Right lobe of liver (tissue), 6 donors: ENCODE measurements around the gene BLTP2. TPM values are rescaled to one million over a fixed set of nuclear protein-coding genes. Genes with fewer than 3 reads are reported as not detected.
"Not testable (repeated sequence)": the region's sequence is repeated elsewhere in the genome, so short reads cannot be mapped to it uniquely, and the experiment has no call there.

ENCODE experiments used
- ATAC-seq, 4 donors: fragments of 200-7000 bp; cut with Tn5 transposase; one replicate each; pipeline ENCODE4 v1.9.1; 2020; ENCODE audit warnings: mild to moderate bottlenecking in 4 of 4, moderate library complexity in 4 of 4
- DNase-seq, 3 donors: peaks; one replicate each; pipeline ENCODE4 v3.0.0-alpha.2; 2020
- H3K27ac ChIP-seq, 3 donors: fragments of 200-600 bp; one replicate each; pipeline ENCODE4 v1.8.0; 2022
- H3K27me3 ChIP-seq, 2 donors: fragments of 200-600 bp; one replicate each; pipeline ENCODE4 v1.8.0; 2022
- H3K36me3 ChIP-seq, 4 donors: fragments of 200-600 bp; sonication (generic) in 1 of 4; one replicate each; pipeline versions ENCODE4 v1.5.1 to v1.8.0; 2017 to 2022; ENCODE audit warnings: control low read depth in 1 of 4
- H3K4me1 ChIP-seq, 4 donors: fragments of 200-600 bp; sonication (generic) in 1 of 4; one replicate each; pipeline versions ENCODE4 v1.5.1 to v1.8.0; 2017 to 2022; ENCODE audit warnings: control low read depth in 1 of 4
- H3K4me3 ChIP-seq, 3 donors: fragments of 200-600 bp; one replicate each; pipeline ENCODE4 v1.8.0; 2022
- H3K9me3 ChIP-seq, 4 donors: fragments of 200-600 bp; sonication (generic) in 1 of 4; one replicate each; pipeline versions ENCODE4 v1.5.1 to v1.8.0; 2017 to 2022; ENCODE audit warnings: control low read depth in 1 of 4
- CTCF ChIP-seq, 4 donors: fragments of 200-600 bp in 3 of 4; fragments of 450-650 bp in 1 of 4; IDR thresholded peaks; one replicate each; pipeline versions ENCODE4 v1.5.1 to v1.8.0; 2016 to 2022; ENCODE audit warnings: antibody characterized with exemption in 4 of 4, mild to moderate bottlenecking in 2 of 4
- POLR2A ChIP-seq: fragments of 450-650 bp; IDR thresholded peaks from one replicate; pipeline ENCODE4 v1.6.1; 2017; ENCODE audit warnings: antibody characterized with exemption, mild to moderate bottlenecking
- WGBS: methylation state at CpG from one replicate; pipeline ENCODE4 v1.1.6; 2018; ENCODE audit warnings: low coverage, low lambda C conversion rate; ENCODE audit not compliant: insufficient coverage; ENCODE audit errors: missing lambda C conversion rate; 5-methylcytosine and 5-hydroxymethylcytosine counted together
- intact Hi-C, 2 donors: fragments of 100-400 bp; cut with DNase I; formaldehyde crosslinking; loops; one replicate each; pipeline versions ENCODE4 v1.11.2 to v1.14.1; 2022
- total RNA-seq, 6 experiments: library from RNA; depleted of rRNA in 2 of 6; stranded (reverse); fragments of >200 nt in 2 of 6; fragmentation: NEBNext Ultra II Directional in 3 of 6; extraction: Animal tissue kit (Norgen Biotek cat#: 25700) in 3 of 6; gene quantifications; one replicate each; pipeline versions ENCODE4 v1.1.0 to v1.2.4, GENCODE V29; 2016 to 2023
- donor health status: DM: no; HTN: yes; CAD: no.
- donor health status: DM: no; HTN: no; CAD: no.
- donor health status: DM: no; HTN: no; CAD: no.
- donor health status: DM: no; HTN: yes; CAD: no.
- donor health status: DM: no; HTN: yes; CAD: no.

The BLTP2 gene
- total RNA-seq, 6 experiments from 2014 or later: 33.2 to 90.3 (median 47.1) TPM

DNA sequence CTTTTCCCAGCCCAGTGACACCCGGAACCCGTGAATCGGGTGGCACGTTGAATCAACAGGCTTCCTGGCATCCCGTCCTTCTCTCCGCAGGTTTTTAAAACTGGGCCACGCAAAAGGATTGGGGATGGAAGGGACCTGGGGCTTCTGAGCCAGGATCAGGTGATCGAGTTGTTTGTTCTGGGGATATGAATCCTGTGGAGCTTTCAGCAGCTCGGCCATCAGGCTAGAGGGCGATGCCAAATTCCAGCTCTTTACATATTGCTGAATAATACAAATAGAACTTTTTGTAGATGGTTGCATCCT lies 17.5 kb upstream of the BLTP2 start:
- Histone ChIP-seq H3K36me3 (peaks cover 0 to 13% (median 2%) of the 10 kb centered on the region in 4 donors), H3K9me3 (no peaks in the 10 kb centered on the region), H3K27ac (peak overlapping the region; percentile 90 to 94 (median 91)), H3K4me1 (peaks cover 0 to 28% (median 9%) of the 10 kb centered on the region in 4 donors), H3K27me3 (no peaks in the 10 kb centered on the region), H3K4me3 (peak overlapping the region; percentile 81 to 97 (median 90))
- DNase-seq: no peak
- ATAC-seq: no peak
- WGBS: 0% methylated on average over 10 of the region's 10 CpGs
- no peak for TF ChIP-seq CTCF (IDR thresholded peaks at IDR 0.05)
- no peak for TF ChIP-seq POLR2A
- intact Hi-C loops: no loop called here

- H3K9me3 ChIP-seq: no peaks in the 10 kb centered on the region
- intact Hi-C loops: no loop called here
- peaks cover 0 to 12% (median 2%) of the 10 kb centered on the region in 4 donors for H3K36me3 ChIP-seq
- no peak for TF ChIP-seq CTCF (IDR thresholded peaks at IDR 0.05)
- TF ChIP-seq POLR2A: peak; percentile 81
- H3K27ac ChIP-seq: peak within 1 kb of the TSS; percentile 90 to 94 (median 91)
- peak; percentile 91 to 97 (median 96) for ATAC-seq
- H3K27me3 ChIP-seq: no peaks in the 10 kb centered on the region
- WGBS: under 1% methylated on average over 41 of the region's 66 CpGs
- H3K4me1 ChIP-seq: peaks cover 0 to 28% (median 9%) of the 10 kb centered on the region in 4 donors
- peak within 1 kb of the TSS; percentile 81 to 97 (median 90) for H3K4me3 ChIP-seq
- peak; percentile 89 to 90 (median 89) for DNase-seq
Measured at GRCh38 chr17:28661635-28662526, 16.9 kb upstream of the BLTP2 start, which contains the start of the genes SDF2 and SUPT6H. SDF2 (minus strand) TSS chr17:28661906; CDS start chr17:28661876, 30 bp downstream. SUPT6H (plus strand) TSS chr17:28662205; CDS start chr17:28673402, 11,197 bp downstream.

- H3K27ac ChIP-seq, H3K4me3 ChIP-seq, H3K9me3 ChIP-seq, H3K27me3 ChIP-seq, ATAC-seq, intact Hi-C loops, H3K36me3 ChIP-seq, DNase-seq: not testable (repeated sequence)
- WGBS: 93% methylated on average over 8 of the region's 23 CpGs
- H3K4me1 ChIP-seq: peaks cover 0 to 28% (median 9%) of the 10 kb centered on the region in 4 donors
Measured at GRCh38 chr17:28659497-28659881, 14.5 kb upstream of the BLTP2 start.

DNA sequence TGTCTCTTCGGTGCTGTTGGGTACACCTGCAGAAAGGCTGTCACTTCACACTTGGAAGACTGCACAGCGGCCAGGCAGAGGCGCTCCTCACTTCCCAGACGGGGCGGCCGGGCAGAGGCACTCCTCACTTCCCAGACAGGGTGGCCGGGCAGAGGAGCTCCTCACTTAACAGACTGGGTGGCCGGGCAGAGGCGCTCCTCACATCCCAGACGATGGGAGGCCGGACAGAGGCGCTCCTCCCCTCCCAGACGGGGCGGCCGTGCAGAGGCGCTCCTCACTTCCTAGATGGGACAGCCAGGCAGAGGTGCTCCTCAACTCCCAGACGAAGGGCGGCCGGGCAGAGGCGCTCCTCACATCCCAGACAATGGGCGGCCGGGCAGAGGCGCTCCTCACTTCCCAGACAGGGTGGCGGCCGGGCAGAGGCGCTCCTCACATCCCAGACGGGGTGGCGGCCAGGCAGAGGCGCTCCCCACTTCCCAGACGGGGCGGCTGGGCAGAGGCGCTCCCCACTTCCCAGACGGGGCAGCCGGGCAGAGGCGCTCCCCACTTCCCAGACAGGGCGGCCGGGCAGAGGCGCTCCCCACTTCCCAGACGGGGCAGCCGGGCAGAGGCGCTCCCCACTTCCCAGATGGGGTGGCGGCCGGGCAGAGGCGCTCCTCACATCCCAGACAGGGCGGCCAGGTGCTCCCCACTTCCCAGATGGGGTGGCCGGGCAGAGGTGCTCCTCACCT lies 14.0 kb upstream of the BLTP2 start:
- H3K27me3 ChIP-seq, DNase-seq, H3K36me3 ChIP-seq, H3K9me3 ChIP-seq, intact Hi-C loops, H3K4me3 ChIP-seq, H3K27ac ChIP-seq, ATAC-seq: not testable (repeated sequence)
- H3K4me1 ChIP-seq: peaks cover 0 to 24% (median 9%) of the 10 kb centered on the region in 4 donors
- WGBS: 97% methylated on average over 6 of the region's 46 CpGs

DNA sequence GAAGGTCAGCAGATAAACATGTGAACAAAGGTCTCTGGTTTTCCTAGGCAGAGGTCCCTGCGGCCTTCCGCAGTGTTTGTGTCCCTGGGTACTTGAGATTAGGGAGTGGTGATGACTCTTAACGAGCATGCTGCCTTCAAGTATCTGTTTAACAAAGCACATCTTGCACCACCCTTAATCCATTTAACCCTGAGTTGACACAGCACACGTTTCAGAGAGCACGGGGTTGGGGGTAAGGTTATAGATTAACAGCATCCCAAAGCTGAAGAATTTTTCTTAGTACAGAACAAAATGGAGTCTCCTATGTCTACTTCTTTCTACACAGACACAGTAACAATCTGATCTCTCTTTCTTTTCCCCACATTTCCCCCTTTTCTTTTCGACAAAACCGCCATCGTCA lies 13.4 kb upstream of the BLTP2 start:
- intact Hi-C loops, ATAC-seq, H3K27me3 ChIP-seq, H3K27ac ChIP-seq, H3K4me3 ChIP-seq, DNase-seq, H3K9me3 ChIP-seq: not testable (repeated sequence)
- H3K4me1 ChIP-seq: peaks cover 0 to 18% (median 6%) of the 10 kb centered on the region in 4 donors
- 82% methylated on average over 7 of the region's 8 CpGs for WGBS
- H3K36me3 ChIP-seq: peaks cover 0 to 12% (median 2%) of the 10 kb centered on the region in 4 donors
